Kidney glomerular epithelial cell (primary cell): ENCODE data around the gene MYH10.
"Not testable (repeated sequence)": the region's sequence is repeated elsewhere in the genome, so short reads cannot be mapped to it uniquely, and the experiment has no call there.

ENCODE experiments used
- DNase-seq: peaks from one replicate; lab custom pipeline; 2025; lab: John Stamatoyannopoulos, UW

Gene MYH10

DNA sequence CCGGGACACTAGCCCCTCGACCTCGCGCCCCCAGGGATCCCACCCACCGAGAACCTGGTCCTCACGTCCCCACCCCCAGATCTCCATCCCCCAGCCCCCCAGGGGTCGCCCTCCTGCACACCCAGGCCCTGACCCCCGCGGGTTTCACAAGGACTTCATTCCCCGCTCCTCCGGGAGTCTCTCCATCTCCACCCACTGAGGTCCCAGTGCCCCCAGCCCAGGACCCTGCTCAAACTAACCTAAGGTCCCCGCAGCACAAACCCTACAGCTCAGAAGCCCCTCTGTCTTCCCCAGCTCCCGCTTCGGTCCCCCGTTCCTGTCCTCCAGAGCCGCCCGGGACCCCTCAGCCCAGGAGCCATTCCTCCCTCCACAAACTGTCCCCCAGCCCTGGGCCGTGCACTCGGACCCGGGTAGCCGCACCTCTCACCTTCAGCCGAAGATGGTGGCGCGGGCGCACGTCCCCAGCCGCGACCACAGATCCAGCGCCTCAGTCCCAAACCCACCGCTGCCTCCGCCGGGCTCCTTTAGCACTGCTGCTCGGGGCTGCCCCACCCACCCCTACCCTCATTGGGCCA, at the start of gene MYH10:
MYH10 (minus strand) TSS at position 499 of the 575 bp plus-strand sequence. CDS start 7,479 bp downstream, outside the sequence.
- DNase-seq = no peak

DNA sequence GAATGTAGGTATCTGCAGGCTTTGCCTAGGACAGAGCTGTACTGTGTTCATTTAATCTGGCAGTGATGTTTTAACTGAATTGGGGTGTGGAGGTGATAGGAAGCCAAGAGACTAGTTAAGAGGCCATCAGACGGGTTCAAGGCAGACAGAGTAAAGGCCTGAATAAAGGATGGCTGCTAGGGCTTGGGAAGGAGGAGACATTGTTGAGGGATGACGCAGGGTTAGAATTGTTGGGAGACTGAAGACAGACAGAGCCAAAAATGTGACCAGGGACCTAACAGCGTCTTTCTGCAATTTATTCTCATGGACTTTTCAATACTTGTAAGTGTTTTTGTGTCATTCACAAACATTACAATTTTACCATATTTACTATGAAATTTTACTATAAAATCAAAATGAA, 48.6 kb upstream of the MYH10 start:
- no peak for DNase-seq

DNA sequence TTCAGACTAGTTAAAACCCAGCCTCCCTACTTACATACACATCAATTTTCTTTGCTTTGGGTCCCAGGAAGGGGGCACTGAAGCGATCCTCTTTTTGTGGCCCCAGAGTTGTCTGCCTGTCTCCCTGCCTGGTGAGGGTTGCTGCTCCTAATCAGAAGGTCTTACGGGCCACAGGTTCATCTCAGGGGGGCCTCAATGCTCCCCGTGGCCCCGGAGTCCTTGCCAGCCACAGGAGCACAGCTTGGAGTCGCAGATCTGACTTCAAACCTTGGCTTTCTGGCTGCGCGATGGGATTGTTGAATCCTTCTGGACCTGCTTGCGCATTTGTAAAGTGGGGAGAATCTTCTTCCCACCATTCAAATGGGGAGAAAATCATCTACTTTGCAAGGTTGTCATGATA, 44.8 kb upstream of the MYH10 start:
- no peak for DNase-seq

DNA sequence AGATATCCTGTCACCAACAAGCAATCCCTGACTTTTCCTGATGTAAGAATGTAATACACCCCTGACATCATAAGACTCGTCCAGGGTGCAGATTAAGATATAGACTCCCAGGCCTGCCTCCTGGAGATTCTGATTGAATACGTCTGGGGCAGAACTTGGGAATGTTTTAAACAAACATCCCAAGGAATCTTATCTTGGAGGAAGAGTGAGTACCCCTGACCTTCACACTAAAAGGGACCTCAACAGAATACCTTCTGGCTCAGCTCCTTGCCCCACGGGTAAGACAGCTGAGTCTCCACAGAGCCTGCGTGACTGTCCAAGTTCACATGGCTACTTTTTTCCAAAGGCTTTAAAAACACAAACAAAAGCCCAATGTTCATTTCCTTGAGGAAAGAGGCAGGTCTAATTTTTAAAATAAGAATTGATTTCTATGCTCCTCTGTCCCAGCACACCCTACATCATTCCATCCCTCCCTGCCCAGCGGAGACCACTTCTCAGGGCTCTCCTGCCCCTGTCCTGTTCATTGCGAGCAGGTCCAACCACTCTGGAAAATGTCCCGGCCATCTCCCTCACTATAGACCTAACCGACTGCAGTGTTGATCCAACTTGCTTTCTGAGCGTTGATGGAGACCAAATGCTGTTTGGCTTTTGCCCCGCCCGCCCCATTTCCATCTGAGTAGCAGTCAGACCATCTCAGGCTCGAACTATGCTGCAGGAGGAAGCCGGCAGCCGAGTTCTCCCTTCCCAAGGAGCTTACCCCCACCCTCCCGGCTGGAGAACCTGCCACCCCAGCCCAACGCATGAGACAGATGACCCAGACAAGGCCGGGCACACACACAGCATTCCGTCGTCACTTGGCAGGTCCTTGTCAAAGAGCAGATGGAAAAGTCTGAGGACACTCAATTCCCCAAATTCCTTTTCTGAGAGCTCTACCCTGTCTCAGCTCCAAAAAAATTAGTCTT, 44.1 kb upstream of the MYH10 start:
- no peak for DNase-seq

DNA sequence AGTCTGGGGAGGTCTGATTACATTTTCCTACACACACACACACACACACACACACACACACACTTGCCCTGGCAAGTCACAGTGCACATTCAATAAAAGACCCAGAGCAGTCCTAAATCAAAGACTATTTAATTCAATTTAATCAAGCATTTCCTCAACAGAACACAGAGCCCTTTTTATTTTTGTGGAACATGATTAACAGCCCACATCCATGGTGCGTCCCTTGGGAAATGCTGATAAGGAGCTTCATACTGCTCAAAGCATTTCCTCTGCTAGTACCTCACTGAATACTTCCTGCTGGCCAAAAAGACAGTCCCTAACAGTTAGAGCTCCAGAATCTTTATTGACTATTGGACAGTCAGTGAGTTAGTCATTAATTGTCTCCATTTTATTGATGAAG, 43.1 kb upstream of the MYH10 start:
- DNase-seq = no peak

DNA sequence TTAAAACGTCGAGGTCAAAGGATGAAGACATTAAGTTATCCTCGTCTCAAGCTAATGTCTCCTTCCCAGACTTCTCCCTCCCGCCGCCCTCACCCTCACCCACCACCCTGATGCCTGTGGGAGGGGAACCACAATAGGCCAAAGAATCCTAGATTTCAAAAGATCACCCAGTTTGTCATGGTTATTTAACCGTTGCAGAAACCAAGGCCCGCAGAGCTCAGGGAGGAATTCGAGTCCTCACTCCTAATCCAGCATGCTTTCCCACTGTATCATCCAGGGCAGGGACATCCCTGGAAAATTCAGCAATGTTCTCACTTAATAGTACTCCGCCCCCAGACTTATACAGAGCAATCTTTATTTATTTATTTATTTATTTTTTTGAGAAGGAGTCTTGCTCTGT, 41.8 kb upstream of the MYH10 start:
- DNase-seq = no peak

DNA sequence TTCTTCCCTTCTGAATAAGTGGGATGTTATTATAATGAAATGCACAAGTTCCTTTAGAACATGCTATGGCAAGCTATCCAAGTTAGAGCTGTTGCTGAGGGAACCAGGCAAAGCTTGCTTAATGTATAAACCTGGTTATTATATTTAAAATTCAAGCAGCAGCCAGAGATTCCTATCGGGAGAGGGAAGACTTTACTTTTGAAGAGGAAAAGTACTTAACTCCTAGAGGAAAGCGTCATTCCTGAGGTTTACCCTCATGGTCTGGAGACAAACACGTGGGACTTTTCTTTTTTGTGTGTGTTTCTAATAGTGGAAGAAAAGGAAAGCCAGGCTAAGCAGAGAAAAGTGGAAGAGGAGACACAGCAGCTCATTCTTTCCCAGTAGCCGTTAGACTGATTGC, 39.9 kb upstream of the MYH10 start:
- DNase-seq = no peak

DNA sequence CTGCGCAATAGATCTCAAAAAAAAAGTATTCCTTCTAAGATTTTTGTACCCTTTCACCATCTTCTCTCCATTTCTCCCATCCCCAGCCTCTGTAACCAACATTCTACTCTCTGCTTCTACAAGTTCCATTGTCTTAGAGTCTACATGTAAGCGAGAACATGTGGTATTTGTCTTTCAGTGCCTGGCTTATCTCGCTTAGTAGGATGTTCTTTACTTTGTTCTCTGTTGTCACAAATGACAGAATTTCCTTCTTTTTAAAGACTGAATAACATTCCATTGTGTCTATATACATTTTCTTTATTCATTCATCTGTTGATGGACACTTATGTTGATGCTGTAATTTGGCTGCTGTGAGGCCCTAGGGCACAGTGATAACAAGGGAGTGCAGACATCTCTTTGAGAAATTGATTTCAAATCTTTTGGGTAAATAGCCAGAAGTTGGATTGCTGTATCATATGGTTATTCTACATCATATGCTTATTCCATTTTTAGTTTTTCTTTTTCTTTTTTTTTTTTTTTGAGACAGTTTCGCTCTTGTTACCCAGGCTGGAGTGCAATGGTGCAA, 37.7 kb upstream of the MYH10 start:
- no peak for DNase-seq

DNA sequence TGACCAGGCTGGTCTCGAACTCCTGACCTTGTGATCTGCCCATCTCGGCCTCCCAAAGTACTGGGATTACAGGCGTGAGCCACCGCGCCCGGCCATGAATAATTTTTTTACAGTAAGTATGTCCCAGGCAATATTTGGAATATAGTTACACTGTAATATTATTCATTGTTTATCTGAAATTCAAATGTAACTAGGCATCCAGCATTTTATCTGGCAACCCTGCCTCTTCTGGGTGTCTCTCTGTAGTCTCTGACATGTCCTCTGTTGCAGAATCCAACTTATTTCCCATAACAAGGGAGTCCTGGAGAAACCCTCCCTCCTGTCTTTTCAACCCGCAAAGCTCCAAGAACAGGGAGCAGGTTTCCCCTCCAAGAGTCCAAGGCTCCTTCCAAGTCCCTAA, 36.9 kb upstream of the MYH10 start:
- DNase-seq = no peak

DNA sequence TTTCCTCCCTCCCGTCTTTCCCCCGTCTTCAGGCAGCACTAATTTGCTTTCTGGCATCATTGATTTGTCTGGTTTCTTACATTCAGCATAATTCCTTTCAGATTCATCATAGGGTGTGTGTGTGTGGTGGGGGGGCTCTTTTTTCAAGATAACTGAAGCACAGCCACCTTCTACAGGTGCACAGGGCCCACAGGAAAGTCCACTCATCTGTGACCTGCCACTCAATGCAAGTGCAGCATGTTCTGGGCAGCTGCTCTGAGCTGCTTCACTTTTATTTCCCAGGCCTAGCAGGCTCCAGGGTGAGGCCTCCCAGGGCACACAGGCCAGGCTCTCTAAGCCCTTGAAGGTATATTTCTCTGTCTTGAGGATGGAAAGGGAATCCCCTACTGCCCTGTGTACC, 35.2 kb upstream of the MYH10 start:
- DNase-seq = no peak

DNA sequence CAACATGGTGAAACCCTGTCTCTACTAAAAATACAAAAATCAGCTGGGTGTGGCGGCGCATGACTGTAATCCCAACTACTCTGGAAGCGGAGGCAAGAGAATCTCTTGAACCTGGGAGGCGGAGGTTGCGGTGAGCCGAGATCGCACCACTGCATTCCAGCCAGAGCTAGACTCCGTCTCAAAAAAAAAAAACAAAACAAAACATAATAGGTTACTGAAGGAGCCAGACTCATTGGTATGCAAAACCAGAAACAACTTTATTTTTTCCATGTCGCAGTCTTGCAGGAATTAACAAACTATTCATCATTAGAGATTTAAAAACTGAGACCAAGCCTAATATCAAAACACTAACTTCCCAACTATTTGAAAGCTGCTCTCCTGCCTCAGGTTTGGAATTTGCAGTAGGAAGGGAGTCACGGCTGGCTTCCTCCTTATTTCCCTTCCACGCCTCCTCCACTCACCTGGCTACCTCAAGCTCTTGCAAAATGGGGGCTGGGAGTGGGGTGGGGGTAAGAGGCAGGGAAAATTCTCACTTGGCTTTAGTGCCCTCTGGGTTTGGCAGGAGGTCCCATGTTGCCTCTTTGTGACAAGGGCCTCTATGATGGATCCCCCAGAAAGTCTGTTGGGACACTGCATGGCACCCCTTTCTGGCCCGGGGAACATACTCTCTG, 34.1 kb upstream of the MYH10 start:
- DNase-seq = peak; percentile 49

DNA sequence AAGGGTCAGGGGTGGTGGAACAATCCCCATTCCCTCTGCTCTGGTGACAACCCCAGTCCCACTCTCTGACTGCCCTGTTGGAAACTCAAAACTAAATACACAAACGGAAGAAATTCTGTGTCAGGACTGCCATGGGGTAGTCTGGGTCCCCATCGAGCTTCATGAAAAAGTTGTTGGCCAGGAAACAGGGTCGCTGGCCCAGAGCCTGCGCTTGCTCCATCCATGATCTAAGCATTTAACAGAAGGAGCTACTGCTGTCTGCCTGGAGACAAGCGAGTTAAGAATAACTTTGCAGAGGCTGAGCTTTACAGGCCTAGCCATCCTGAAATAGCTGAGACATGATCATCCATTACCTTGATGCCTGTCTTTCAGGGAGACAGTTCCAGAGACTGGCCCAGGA, 32.4 kb upstream of the MYH10 start:
- DNase-seq = no peak

DNA sequence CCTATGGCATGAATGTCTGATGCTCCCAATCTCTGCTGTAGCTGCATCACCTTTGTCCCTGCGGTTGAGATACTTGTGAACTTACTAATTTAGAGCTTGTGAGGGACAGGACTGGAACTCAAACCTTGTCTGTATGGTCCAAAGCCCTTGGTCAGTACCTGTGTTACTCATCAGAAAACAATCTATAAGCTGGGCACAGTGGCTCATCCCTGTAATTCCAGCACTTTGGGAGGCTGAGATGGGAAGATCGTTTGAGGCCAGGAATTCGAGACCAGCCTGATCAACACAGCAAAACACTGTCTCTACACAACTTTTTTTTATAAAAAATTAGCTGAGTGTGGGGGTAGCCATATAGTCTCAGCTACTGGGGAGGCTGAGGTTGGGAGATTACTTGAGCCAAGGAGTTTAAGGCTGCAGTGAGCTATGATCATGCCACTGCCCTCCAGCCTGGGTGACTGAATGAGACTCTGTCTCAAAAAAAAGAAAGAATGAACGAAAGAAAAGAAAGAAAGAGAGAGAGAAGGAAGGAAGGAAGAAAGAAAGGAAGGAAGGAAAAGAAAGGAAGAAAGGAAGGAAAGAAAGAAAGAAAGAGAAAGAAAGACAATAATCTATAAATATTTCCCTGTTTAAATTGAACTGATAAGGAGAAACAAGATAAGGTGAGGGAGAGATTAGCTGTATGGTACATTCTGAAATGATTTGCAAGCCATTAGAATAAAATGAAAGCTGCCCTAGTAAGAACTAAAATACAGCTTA, 31.7 kb upstream of the MYH10 start:
- no peak for DNase-seq

DNA sequence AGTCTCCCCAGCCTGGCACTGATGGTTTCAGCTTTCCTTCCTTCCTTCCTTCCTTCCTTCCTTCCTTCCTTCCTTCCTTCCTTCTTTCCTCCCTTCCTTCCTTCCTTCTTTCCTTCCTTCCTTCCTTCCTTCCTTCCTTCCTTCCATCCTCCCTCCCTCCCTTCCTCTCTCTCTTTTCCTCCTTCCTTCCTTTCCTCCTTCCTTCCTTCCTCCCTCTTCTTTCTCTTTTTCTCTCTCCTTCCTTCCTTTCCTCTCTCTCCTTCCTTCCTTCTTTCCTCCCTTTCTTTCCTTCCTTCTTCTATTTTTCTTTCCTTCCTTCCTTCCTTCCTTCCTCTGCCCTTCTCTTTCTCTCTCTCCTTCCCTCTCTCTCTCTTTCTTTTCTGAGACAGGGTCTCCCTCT, 30.2 kb upstream of the MYH10 start:
- not testable (repeated sequence) for DNase-seq

DNA sequence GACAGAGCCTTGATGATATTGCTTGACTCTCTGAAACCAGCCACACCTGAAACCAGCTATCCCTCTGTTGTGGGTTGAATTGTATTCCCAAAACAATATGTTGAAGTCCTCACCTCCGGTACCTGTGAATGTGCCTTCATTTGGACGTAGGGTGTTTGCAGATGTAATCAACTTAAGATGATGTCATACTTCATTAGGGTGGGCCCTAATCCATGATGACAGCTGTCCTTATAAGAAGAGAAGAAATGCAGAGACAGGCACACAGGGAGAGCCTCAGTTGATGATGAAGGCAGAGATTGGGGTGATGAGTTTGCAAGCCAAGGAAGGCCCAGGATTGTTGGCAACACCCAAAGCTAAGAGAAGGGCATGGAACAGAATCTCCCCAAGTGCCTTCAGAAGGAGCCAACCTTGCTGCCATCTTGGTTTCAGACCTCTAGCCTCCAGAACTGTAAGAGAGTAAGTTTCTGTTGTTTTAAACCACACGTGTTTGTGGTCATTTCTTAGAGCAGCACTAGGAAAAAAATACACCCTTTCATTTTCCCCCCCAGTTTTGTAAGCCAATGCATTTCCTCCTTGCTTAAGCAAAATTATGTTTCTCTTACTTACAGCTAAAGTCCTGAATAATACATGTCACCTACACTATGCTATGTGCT, 29.4 kb upstream of the MYH10 start:
- DNase-seq = no peak

DNA sequence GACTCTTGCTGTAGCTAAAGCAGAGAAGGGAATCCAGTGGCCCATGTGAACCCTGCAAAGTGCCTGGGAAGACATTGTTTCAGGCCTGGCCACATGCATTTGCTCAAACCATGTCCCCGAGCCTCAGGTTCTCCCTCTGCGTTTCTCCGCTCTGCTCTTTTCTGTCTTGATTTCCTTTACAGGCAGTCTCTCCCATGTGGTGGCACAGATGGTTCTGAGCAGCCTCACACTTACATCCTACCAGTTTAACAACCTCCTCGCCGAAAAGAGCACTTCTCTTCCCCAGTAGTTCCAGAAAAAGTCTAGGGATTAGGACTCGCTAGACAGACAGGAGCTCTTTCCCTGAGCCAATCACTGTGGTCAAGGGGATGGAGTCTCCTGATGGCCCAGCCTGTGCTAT, 28.3 kb upstream of the MYH10 start:
- DNase-seq = no peak

DNA sequence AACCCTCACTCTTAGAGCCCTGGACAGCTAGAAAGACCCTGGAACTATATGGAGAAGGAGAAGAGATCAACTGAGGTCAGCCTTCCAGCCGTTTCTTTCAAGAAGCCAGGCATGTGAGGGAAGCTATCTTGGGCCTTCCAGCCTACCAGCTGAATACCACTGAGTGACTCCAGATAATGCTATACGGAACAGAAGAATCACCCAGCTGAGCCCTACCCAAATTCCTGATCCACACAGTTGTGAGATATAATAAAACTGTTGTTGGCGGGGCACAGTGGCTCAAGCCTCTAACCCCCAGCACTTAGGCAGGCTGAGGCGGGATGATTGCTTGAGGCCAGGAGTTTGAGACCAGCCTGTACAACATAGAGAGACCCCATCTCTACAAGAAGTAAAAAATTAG, 26.2 kb upstream of the MYH10 start:
- DNase-seq = no peak

DNA sequence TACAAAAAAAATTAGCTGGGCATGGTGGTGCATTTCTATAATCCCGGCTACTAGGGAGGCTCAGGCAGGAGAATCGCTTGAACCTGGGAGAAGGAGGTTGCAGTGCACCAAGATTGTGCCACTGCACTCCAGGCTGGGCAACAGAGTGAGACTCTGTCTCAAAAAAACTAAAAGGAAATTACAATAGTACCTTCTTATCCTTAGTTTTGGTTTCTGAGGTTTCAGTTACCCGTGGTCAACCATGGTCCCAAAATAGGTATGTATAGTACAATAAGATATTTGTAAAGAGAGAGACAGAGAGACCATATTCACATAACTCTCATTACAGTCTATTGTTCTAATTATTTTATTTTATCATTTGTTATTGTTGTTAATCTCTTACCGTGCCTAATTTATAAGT, 24.3 kb upstream of the MYH10 start:
- no peak for DNase-seq

DNA sequence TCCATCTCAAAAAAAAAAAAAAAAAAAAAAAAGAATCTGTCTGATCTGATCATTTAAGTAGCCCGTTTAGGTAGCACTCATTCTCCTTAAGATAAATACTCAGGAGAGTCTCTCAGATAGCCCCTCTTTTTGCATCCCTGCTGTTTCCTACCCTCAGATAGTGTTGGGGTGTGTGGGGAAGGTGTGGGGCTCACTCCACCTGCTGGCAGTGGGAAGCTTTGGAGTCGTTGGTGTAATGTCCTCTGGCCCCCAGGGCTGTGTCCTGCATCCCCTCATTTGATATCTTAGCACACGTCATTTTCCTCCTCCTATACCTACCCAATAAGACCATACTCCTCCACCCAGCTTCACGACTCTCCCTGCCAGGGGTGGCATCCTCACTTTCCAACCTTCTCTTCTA, 20.5 kb upstream of the MYH10 start:
- DNase-seq = no peak

DNA sequence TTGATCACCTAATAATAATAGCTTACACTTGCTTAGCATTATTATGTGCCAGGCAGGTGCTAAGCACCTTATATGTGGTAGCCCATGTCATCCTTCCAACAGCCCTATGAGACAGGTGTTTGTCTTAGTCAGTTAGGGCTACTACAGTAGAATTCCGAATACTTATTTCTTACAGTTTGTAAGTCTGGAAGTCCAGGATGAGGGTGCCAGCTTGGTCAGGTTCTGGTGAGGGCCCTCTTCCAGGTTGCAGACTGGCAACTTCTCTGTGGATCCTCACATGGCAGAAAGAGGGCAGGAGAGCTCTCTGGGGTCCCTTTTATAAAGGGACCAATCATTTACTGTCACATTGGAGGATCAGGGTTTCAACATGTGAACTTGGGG, 19.6 kb upstream of the MYH10 start:
- no peak for DNase-seq
